ENCODE data around the gene LY9.

DNA sequence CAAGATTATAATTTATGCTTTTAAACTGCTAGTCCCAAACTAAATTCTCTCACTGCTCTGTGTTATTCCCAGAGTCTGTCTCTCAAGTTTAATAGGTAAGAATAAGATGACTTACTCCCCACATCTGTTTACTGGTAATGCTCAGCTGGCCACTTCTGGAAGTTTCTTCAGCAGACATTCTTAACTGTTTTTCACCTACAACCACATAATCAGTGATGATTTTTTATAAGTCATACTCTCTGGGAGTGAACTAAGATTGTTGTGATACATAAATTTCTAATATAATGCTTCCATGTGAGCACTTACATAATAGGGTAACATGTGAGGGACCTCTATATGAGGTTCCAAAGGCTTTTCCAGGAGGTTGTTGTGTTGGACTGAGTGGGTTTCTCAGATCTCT, 48.3 kb upstream of the LY9 start:
- TF ChIP-seq ZNF717 (CRISPR knock-in tag; IDR thresholded peaks at IDR 0.05), result no peak
- TF ChIP-seq KLF1 (tag; IDR thresholded peaks at IDR 0.05), result no peak
- no peak for TF ChIP-seq RBM39 (optimal IDR thresholded peaks at IDR 0.05; ENCODE audit: low read depth, low read length)
- no peak for TF ChIP-seq RNF2 (IDR thresholded peaks at IDR 0.05)
- TF ChIP-seq, protein P1, sequence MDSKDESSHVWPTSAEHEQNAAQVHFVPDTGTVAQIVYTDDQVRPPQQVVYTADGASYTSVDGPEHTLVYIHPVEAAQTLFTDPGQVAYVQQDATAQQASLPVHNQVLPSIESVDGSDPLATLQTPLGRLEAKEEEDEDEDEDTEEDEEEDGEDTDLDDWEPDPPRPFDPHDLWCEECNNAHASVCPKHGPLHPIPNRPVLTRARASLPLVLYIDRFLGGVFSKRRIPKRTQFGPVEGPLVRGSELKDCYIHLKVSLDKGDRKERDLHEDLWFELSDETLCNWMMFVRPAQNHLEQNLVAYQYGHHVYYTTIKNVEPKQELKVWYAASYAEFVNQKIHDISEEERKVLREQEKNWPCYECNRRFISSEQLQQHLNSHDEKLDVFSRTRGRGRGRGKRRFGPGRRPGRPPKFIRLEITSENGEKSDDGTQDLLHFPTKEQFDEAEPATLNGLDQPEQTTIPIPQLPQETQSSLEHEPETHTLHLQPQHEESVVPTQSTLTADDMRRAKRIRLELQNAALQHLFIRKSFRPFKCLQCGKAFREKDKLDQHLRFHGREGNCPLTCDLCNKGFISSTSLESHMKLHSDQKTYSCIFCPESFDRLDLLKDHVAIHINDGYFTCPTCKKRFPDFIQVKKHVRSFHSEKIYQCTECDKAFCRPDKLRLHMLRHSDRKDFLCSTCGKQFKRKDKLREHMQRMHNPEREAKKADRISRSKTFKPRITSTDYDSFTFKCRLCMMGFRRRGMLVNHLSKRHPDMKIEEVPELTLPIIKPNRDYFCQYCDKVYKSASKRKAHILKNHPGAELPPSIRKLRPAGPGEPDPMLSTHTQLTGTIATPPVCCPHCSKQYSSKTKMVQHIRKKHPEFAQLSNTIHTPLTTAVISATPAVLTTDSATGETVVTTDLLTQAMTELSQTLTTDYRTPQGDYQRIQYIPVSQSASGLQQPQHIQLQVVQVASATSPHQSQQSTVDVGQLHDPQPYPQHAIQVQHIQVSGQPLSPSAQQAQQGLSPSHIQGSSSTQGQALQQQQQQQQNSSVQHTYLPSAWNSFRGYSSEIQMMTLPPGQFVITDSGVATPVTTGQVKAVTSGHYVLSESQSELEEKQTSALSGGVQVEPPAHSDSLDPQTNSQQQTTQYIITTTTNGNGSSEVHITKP (IDR thresholded peaks at IDR 0.05; ENCODE audit: partially characterized antibody), result no peak

All from K562 (cell line).